ENCODE results near the gene LPCAT2.

Gene LPCAT2

GRCh38 chr16:55508941-55509931 lies at the start of gene LPCAT2:
Gene LPCAT2, plus strand, starts transcription at chr16:55509072. Its CDS starts 110 bp downstream, at chr16:55509182.
- H3K27ac ChIP-seq (ENCODE audit: low read depth, low read length): peak within 1 kb of the TSS; percentile 61
- H3K27me3 ChIP-seq (ENCODE audit: control insufficient read depth in 1 of 2, insufficient read depth in 2 of 2, low read length in 2 of 2): no peaks in the 10 kb centered on the region
- no peaks in the 10 kb centered on the region for H3K36me3 ChIP-seq (ENCODE audit: control insufficient read depth in 1 of 2, insufficient read depth in 2 of 2, low read length in 2 of 2)
- peak within 1 kb of the TSS; percentile 62 to 74 for H3K4me3 ChIP-seq (ENCODE audit: low read depth in 1 of 2, low read length in 2 of 2)
- peaks cover 0 to 18% of the 10 kb centered on the region in 2 donors for H3K4me1 ChIP-seq (ENCODE audit: control insufficient read depth in 1 of 2, insufficient read depth in 2 of 2, low read length in 2 of 2)
- peaks cover 0 to 7% of the 10 kb centered on the region in 2 donors for H3K9me3 ChIP-seq (ENCODE audit: control insufficient read depth in 1 of 2, low read length in 2 of 2)
- peak within 1 kb of the TSS; percentile 36 to 57 for H3K9ac ChIP-seq (ENCODE audit: low read depth in 1 of 2, low read length in 2 of 2)

- Histone ChIP-seq H3K4me1 (ENCODE audit: control insufficient read depth in 1 of 2, insufficient read depth in 2 of 2, low read length in 2 of 2) (no peaks in the 10 kb centered on the region), H3K27ac (ENCODE audit: low read depth, low read length) (no peak overlapping the region), H3K4me3 (ENCODE audit: low read depth in 1 of 2, low read length in 2 of 2) (no peak overlapping the region)
These were observed 46.6 kb upstream of the LPCAT2 start for GRCh38 chr16:55462241-55462640.

GRCh38 chr16:55464375-55464774 lies 44.5 kb upstream of the LPCAT2 start:
- Histone ChIP-seq H3K4me1 (ENCODE audit: control insufficient read depth in 1 of 2, insufficient read depth in 2 of 2, low read length in 2 of 2) (no peaks in the 10 kb centered on the region), H3K27ac (ENCODE audit: low read depth, low read length) (no peak overlapping the region), H3K36me3 (ENCODE audit: control insufficient read depth in 1 of 2, insufficient read depth in 2 of 2, low read length in 2 of 2) (no peaks in the 10 kb centered on the region), H3K9me3 (ENCODE audit: control insufficient read depth in 1 of 2, low read length in 2 of 2) (no peaks in the 10 kb centered on the region), H3K4me3 (ENCODE audit: low read depth in 1 of 2, low read length in 2 of 2) (no peak overlapping the region), H3K27me3 (ENCODE audit: control insufficient read depth in 1 of 2, insufficient read depth in 2 of 2, low read length in 2 of 2) (no peaks in the 10 kb centered on the region), H3K9ac (ENCODE audit: low read depth in 1 of 2, low read length in 2 of 2) (no peak overlapping the region)

More at GRCh38 chr16:55462241-55462640, 46.6 kb upstream of the LPCAT2 start:
- no peaks in the 10 kb centered on the region for H3K27me3 ChIP-seq (ENCODE audit: control insufficient read depth in 1 of 2, insufficient read depth in 2 of 2, low read length in 2 of 2)
- H3K36me3 ChIP-seq (ENCODE audit: control insufficient read depth in 1 of 2, insufficient read depth in 2 of 2, low read length in 2 of 2): no peaks in the 10 kb centered on the region
- H3K9me3 ChIP-seq (ENCODE audit: control insufficient read depth in 1 of 2, low read length in 2 of 2): no peaks in the 10 kb centered on the region
- no peak overlapping the region for H3K9ac ChIP-seq (ENCODE audit: low read depth in 1 of 2, low read length in 2 of 2)

- H3K27me3 ChIP-seq (ENCODE audit: control insufficient read depth in 1 of 2, insufficient read depth in 2 of 2, low read length in 2 of 2): no peaks in the 10 kb centered on the region
- H3K36me3 ChIP-seq (ENCODE audit: control insufficient read depth in 1 of 2, insufficient read depth in 2 of 2, low read length in 2 of 2): no peaks in the 10 kb centered on the region
- no peak overlapping the region for H3K27ac ChIP-seq (ENCODE audit: low read depth, low read length)
- H3K9me3 ChIP-seq (ENCODE audit: control insufficient read depth in 1 of 2, low read length in 2 of 2): no peaks in the 10 kb centered on the region
- H3K4me3 ChIP-seq (ENCODE audit: low read depth in 1 of 2, low read length in 2 of 2): no peak overlapping the region
- no peaks in the 10 kb centered on the region for H3K4me1 ChIP-seq (ENCODE audit: control insufficient read depth in 1 of 2, insufficient read depth in 2 of 2, low read length in 2 of 2)
- no peak overlapping the region for H3K9ac ChIP-seq (ENCODE audit: low read depth in 1 of 2, low read length in 2 of 2)
These were observed 43.6 kb upstream of the LPCAT2 start for GRCh38 chr16:55465077-55465896.

- Histone ChIP-seq H3K9ac (ENCODE audit: low read depth in 1 of 2, low read length in 2 of 2) (no peak overlapping the region), H3K4me1 (ENCODE audit: control insufficient read depth in 1 of 2, insufficient read depth in 2 of 2, low read length in 2 of 2) (no peaks in the 10 kb centered on the region), H3K27me3 (ENCODE audit: control insufficient read depth in 1 of 2, insufficient read depth in 2 of 2, low read length in 2 of 2) (no peaks in the 10 kb centered on the region), H3K4me3 (ENCODE audit: low read depth in 1 of 2, low read length in 2 of 2) (no peak overlapping the region), H3K27ac (ENCODE audit: low read depth, low read length) (no peak overlapping the region), H3K9me3 (ENCODE audit: control insufficient read depth in 1 of 2, low read length in 2 of 2) (no peaks in the 10 kb centered on the region), H3K36me3 (ENCODE audit: control insufficient read depth in 1 of 2, insufficient read depth in 2 of 2, low read length in 2 of 2) (no peaks in the 10 kb centered on the region)
These were observed 42.7 kb upstream of the LPCAT2 start for GRCh38 chr16:55466209-55466608.

GRCh38 chr16:55467898-55468297 lies 41.0 kb upstream of the LPCAT2 start:
- H3K27me3 ChIP-seq (ENCODE audit: control insufficient read depth in 1 of 2, insufficient read depth in 2 of 2, low read length in 2 of 2): no peaks in the 10 kb centered on the region
- no peak overlapping the region for H3K4me3 ChIP-seq (ENCODE audit: low read depth in 1 of 2, low read length in 2 of 2)
- no peak overlapping the region for H3K27ac ChIP-seq (ENCODE audit: low read depth, low read length)
- no peak overlapping the region for H3K9ac ChIP-seq (ENCODE audit: low read depth in 1 of 2, low read length in 2 of 2)
- H3K4me1 ChIP-seq (ENCODE audit: control insufficient read depth in 1 of 2, insufficient read depth in 2 of 2, low read length in 2 of 2): no peaks in the 10 kb centered on the region
- no peaks in the 10 kb centered on the region for H3K36me3 ChIP-seq (ENCODE audit: control insufficient read depth in 1 of 2, insufficient read depth in 2 of 2, low read length in 2 of 2)
- H3K9me3 ChIP-seq (ENCODE audit: control insufficient read depth in 1 of 2, low read length in 2 of 2): no peaks in the 10 kb centered on the region

GRCh38 chr16:55468352-55468990 lies 40.4 kb upstream of the LPCAT2 start:
- H3K27ac ChIP-seq (ENCODE audit: low read depth, low read length): no peak overlapping the region
- no peak overlapping the region for H3K9ac ChIP-seq (ENCODE audit: low read depth in 1 of 2, low read length in 2 of 2)
- no peaks in the 10 kb centered on the region for H3K9me3 ChIP-seq (ENCODE audit: control insufficient read depth in 1 of 2, low read length in 2 of 2)
- no peaks in the 10 kb centered on the region for H3K4me1 ChIP-seq (ENCODE audit: control insufficient read depth in 1 of 2, insufficient read depth in 2 of 2, low read length in 2 of 2)
- H3K36me3 ChIP-seq (ENCODE audit: control insufficient read depth in 1 of 2, insufficient read depth in 2 of 2, low read length in 2 of 2): no peaks in the 10 kb centered on the region
- H3K27me3 ChIP-seq (ENCODE audit: control insufficient read depth in 1 of 2, insufficient read depth in 2 of 2, low read length in 2 of 2): no peaks in the 10 kb centered on the region
- no peak overlapping the region for H3K4me3 ChIP-seq (ENCODE audit: low read depth in 1 of 2, low read length in 2 of 2)

- no peak overlapping the region for H3K9ac ChIP-seq (ENCODE audit: low read depth in 1 of 2, low read length in 2 of 2)
- no peaks in the 10 kb centered on the region for H3K36me3 ChIP-seq (ENCODE audit: control insufficient read depth in 1 of 2, insufficient read depth in 2 of 2, low read length in 2 of 2)
- H3K9me3 ChIP-seq (ENCODE audit: control insufficient read depth in 1 of 2, low read length in 2 of 2): no peaks in the 10 kb centered on the region
- no peak overlapping the region for H3K4me3 ChIP-seq (ENCODE audit: low read depth in 1 of 2, low read length in 2 of 2)
- H3K27ac ChIP-seq (ENCODE audit: low read depth, low read length): no peak overlapping the region
- no peaks in the 10 kb centered on the region for H3K27me3 ChIP-seq (ENCODE audit: control insufficient read depth in 1 of 2, insufficient read depth in 2 of 2, low read length in 2 of 2)
- no peaks in the 10 kb centered on the region for H3K4me1 ChIP-seq (ENCODE audit: control insufficient read depth in 1 of 2, insufficient read depth in 2 of 2, low read length in 2 of 2)
These were observed 38.9 kb upstream of the LPCAT2 start for GRCh38 chr16:55469821-55470532.

- Histone ChIP-seq H3K9ac (ENCODE audit: low read depth in 1 of 2, low read length in 2 of 2) (no peak overlapping the region), H3K4me1 (ENCODE audit: control insufficient read depth in 1 of 2, insufficient read depth in 2 of 2, low read length in 2 of 2) (no peaks in the 10 kb centered on the region), H3K27ac (ENCODE audit: low read depth, low read length) (no peak overlapping the region), H3K36me3 (ENCODE audit: control insufficient read depth in 1 of 2, insufficient read depth in 2 of 2, low read length in 2 of 2) (no peaks in the 10 kb centered on the region), H3K27me3 (ENCODE audit: control insufficient read depth in 1 of 2, insufficient read depth in 2 of 2, low read length in 2 of 2) (no peaks in the 10 kb centered on the region), H3K4me3 (ENCODE audit: low read depth in 1 of 2, low read length in 2 of 2) (no peak overlapping the region), H3K9me3 (ENCODE audit: control insufficient read depth in 1 of 2, low read length in 2 of 2) (no peaks in the 10 kb centered on the region)
These were observed 38.1 kb upstream of the LPCAT2 start for GRCh38 chr16:55470533-55471371.

Measured in duodenal mucosa (tissue), 2 donors.